Measurements from ENCODE around the gene HOXA11. TPM values are rescaled to one million over a fixed set of nuclear protein-coding genes. Genes with fewer than 3 reads are reported as not detected.

The HOXA11 gene
- total RNA-seq, 1 experiment from 2014 or later = not detected

GRCh38 chr7:27180431-27181420 lies 4.3 kb downstream of the HOXA11 start (continued):
- no peak for TF ChIP-seq ZNF532 (CRISPR knock-in tag; IDR thresholded peaks at IDR 0.05; ENCODE audit: borderline replicate concordance)
- TF ChIP-seq FOXK1 (CRISPR knock-in tag; IDR thresholded peaks at IDR 0.05) = no peak
- TF ChIP-seq MXD4 (CRISPR knock-in tag; IDR thresholded peaks at IDR 0.05; ENCODE audit: borderline replicate concordance) = no peak
- no peak for TF ChIP-seq ZNF232 (CRISPR knock-in tag; IDR thresholded peaks at IDR 0.05)
- TF ChIP-seq ARID4B (CRISPR knock-in tag; IDR thresholded peaks at IDR 0.05; ENCODE audit: borderline replicate concordance) = no peak
- TF ChIP-seq E2F1 (CRISPR knock-in tag; IDR thresholded peaks at IDR 0.05) = no peak
- TF ChIP-seq NFE2L1 (CRISPR knock-in tag; IDR thresholded peaks at IDR 0.05) = no peak
- no peak for TF ChIP-seq ATF3 (CRISPR knock-in tag; conservative IDR thresholded peaks at IDR 0.05)
- no peak for TF ChIP-seq ATF6 (CRISPR knock-in tag; IDR thresholded peaks at IDR 0.05)
- TF ChIP-seq PRDM15 (CRISPR knock-in tag; IDR thresholded peaks at IDR 0.05) = no peak
- no peak for TF ChIP-seq SMAD3 (CRISPR knock-in tag; IDR thresholded peaks at IDR 0.05; ENCODE audit: borderline replicate concordance)
- TF ChIP-seq ATF1 (CRISPR knock-in tag; IDR thresholded peaks at IDR 0.05) = no peak
- TF ChIP-seq ZBTB43 (CRISPR knock-in tag; IDR thresholded peaks at IDR 0.05) = no peak

All from WTC11 (cell line).